ENCODE measurements around the gene QSOX2.

Gene QSOX2

GRCh38 chr9:136203408-136204144 is 42.0 kb downstream of the QSOX2 start:
- no peak for DNase-seq (ENCODE audit: low read depth)

GRCh38 chr9:136202454-136203407 is 42.9 kb downstream of the QSOX2 start:
- DNase-seq (ENCODE audit: low read depth) = no peak

- DNase-seq (ENCODE audit: low read depth) = no peak
These were observed 43.8 kb downstream of the QSOX2 start for GRCh38 chr9:136201609-136202453.

- no peak for DNase-seq (ENCODE audit: low read depth)
These were observed 44.4 kb downstream of the QSOX2 start for GRCh38 chr9:136201174-136201573.

- no peak for DNase-seq (ENCODE audit: low read depth)
These were observed 45.2 kb downstream of the QSOX2 start for GRCh38 chr9:136200424-136200823.

GRCh38 chr9:136199391-136200288 is 46.0 kb downstream of the QSOX2 start:
- no peak for DNase-seq (ENCODE audit: low read depth)

GRCh38 chr9:136198605-136199083 is 47.0 kb downstream of the QSOX2 start:
- no peak for DNase-seq (ENCODE audit: low read depth)

GRCh38 chr9:136197930-136198604 is 47.5 kb downstream of the QSOX2 start:
- no peak for DNase-seq (ENCODE audit: low read depth)

GRCh38 chr9:136197084-136197875 is 48.3 kb downstream of the QSOX2 start:
- DNase-seq (ENCODE audit: low read depth) = no peak

- no peak for DNase-seq (ENCODE audit: low read depth)
These were observed 49.1 kb downstream of the QSOX2 start for GRCh38 chr9:136196404-136197083.

GRCh38 chr9:136194540-136194939 is 51.1 kb downstream of the QSOX2 start:
- DNase-seq (ENCODE audit: low read depth) = no peak

- no peak for DNase-seq (ENCODE audit: low read depth)
These were observed 51.7 kb downstream of the QSOX2 start for GRCh38 chr9:136193891-136194279.

GRCh38 chr9:136193127-136193890 is 52.3 kb downstream of the QSOX2 start:
- no peak for DNase-seq (ENCODE audit: low read depth)

GRCh38 chr9:136192289-136193126 is 53.1 kb downstream of the QSOX2 start:
- DNase-seq (ENCODE audit: low read depth) = no peak

GRCh38 chr9:136191960-136192286 is 53.7 kb downstream of the QSOX2 start:
- DNase-seq (ENCODE audit: low read depth) = no peak

GRCh38 chr9:136191099-136191959 is 54.3 kb downstream of the QSOX2 start:
- no peak for DNase-seq (ENCODE audit: low read depth)

All from fibroblast of gingiva (primary cell).